Type B pancreatic cell (in vitro differentiated cells): ENCODE results near the gene TXNRD2. TPM values are rescaled to one million over a fixed set of nuclear protein-coding genes. Genes with fewer than 3 reads are reported as not detected.
"Not testable (repeated sequence)": the region's sequence is repeated elsewhere in the genome, so short reads cannot be mapped to it uniquely, and the experiment has no call there.

ENCODE experiments used
- DNase-seq: peaks from one replicate; pipeline ENCODE4 v3.0.0; 2021; ENCODE audit warnings: mixed read lengths; ENCODE audit not compliant: unreplicated experiment; ENCODE audit errors: extremely low spot score
- H3K27ac Mint-ChIP-seq: 2 replicates; pipeline ENCODE4 v1.8.0; 2021; ENCODE audit warnings: mild to moderate bottlenecking, mixed read lengths
- H3K27me3 Mint-ChIP-seq: 2 replicates; pipeline ENCODE4 v1.8.0; 2021; ENCODE audit warnings: mixed read lengths
- H3K36me3 Mint-ChIP-seq: 2 replicates; pipeline ENCODE4 v1.8.0; 2021; ENCODE audit warnings: mixed read lengths
- H3K4me1 Mint-ChIP-seq: one replicate; pipeline ENCODE4 v1.8.0; 2021; ENCODE audit warnings: mixed read lengths; ENCODE audit not compliant: unreplicated experiment
- H3K4me3 Mint-ChIP-seq: 2 replicates; pipeline ENCODE4 v1.8.0; 2021; ENCODE audit warnings: mild to moderate bottlenecking, mixed read lengths
- H3K9me3 Mint-ChIP-seq: 2 replicates; pipeline ENCODE4 v1.8.0; 2021; ENCODE audit warnings: mixed read lengths
- total RNA-seq: library from RNA; stranded (reverse); gene quantifications from 2 replicates; pipeline ENCODE4 v1.2.1, GENCODE V29; 2021; ENCODE audit warnings: low replicate concordance
- TF ChIP-seq, protein P1 (sequence below): fragments of 200-600 bp; sonication (generic); conservative IDR thresholded peaks from 2 replicates; pipeline ENCODE4 v1.5.0; 2021; ENCODE audit warnings: antibody characterized with exemption, mild to moderate bottlenecking

Gene TXNRD2
- total RNA-seq, 1 donor from 2014 or later: 25.1 TPM

DNA sequence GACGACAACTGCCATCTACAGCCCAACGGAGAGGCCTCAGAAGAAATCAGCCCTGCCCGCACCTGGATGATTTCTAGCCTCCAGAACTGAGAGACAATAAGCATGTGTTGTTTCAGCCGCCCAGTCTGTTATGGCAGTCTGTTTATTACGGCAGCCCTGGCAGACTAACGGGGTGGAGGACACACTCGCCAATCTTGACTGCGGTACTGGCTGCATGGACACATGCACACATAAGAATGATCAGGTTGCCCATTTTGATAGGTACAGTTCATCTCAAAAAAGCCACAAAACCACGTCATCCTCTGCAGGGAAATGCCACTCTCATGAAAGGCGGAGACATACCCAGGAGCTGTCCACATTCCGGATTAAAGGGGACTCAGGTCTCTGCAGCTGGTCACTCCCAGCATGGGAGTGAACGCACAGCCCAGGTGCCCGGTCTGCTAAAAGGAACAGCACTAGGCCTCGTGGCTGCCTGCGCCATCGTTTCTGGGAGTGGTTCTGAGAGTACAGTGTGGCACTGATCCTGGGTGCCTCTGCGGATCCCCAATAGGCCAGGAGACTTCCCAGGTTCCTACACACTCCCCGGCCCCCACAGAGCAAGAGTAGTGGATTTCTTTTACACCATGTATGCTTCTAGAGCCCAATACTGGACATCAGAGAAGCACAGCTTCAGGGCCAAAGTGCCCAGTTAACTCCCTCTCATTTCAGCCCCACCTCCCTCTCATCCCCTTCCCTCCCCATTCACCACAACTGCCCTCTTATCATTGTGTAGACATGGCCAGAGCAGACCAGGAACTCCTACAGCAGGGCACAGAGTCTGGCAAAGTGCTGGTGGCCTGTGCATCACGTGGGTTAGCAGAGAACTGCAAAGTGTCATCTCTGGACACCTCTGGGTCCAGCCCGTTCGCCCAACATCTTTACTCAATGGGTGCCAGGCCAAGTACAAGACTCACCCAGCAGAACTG lies 11.8 kb downstream of the TXNRD2 start:
- DNase-seq: no peak
- Mint-ChIP-seq H3K4me3 (no peak overlapping the region), H3K4me1 (no peaks in the 10 kb centered on the region), H3K27ac (no peak overlapping the region), H3K27me3 (no peaks in the 10 kb centered on the region), H3K9me3 (no peaks in the 10 kb centered on the region), H3K36me3 (no peaks in the 10 kb centered on the region)
- TF ChIP-seq, protein P1, sequence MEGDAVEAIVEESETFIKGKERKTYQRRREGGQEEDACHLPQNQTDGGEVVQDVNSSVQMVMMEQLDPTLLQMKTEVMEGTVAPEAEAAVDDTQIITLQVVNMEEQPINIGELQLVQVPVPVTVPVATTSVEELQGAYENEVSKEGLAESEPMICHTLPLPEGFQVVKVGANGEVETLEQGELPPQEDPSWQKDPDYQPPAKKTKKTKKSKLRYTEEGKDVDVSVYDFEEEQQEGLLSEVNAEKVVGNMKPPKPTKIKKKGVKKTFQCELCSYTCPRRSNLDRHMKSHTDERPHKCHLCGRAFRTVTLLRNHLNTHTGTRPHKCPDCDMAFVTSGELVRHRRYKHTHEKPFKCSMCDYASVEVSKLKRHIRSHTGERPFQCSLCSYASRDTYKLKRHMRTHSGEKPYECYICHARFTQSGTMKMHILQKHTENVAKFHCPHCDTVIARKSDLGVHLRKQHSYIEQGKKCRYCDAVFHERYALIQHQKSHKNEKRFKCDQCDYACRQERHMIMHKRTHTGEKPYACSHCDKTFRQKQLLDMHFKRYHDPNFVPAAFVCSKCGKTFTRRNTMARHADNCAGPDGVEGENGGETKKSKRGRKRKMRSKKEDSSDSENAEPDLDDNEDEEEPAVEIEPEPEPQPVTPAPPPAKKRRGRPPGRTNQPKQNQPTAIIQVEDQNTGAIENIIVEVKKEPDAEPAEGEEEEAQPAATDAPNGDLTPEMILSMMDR: no peak

DNA sequence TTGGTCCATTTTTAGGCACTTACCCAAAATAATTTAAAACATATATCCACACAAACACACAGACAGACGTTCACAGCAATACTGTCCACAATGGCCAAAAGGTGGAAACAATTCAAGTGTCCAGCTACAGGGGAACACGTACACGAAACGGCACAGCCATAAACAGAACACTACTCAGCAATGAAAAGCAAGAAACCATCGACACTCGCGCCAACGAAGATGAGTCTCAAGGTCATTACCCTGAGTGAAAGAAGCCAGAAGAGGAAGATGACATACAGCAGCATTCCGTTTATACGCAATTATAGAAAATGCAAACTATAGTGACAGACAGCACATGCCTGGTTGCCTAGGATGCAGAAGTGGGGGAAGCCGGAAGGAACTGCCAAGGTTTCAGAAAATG lies 13.4 kb downstream of the TXNRD2 start:
- TF ChIP-seq, protein P1: no peak

DNA sequence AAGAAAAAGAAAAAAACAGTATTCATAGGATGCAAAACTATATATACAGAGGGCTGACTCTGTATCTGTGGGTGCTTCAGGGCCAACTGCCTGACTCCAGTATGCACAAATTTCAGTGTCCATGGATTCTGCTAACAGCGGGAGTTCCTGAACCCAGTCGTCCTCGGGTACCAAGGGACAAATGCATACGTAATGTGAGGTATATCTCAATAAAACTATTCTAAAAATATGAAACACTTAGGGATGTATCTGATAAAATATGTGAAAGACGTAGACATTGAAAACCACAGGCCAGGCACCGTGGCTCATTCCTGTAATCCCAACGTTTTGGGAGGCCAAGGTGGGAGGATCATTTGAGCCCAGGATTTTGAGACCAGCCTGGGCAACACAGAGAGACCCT lies 13.9 kb downstream of the TXNRD2 start:
- Mint-ChIP-seq H3K36me3 (no peaks in the 10 kb centered on the region), H3K9me3 (no peaks in the 10 kb centered on the region)
- DNase-seq: no peak

More for the DNA sequence above, 13.4 kb downstream of the TXNRD2 start:
- H3K9me3 Mint-ChIP-seq: no peaks in the 10 kb centered on the region
- peaks cover 6% of the 10 kb centered on the region for H3K4me1 Mint-ChIP-seq
- no peak overlapping the region for H3K27ac Mint-ChIP-seq
- DNase-seq: no peak
- no peak overlapping the region for H3K4me3 Mint-ChIP-seq
- H3K36me3 Mint-ChIP-seq: no peaks in the 10 kb centered on the region
- H3K27me3 Mint-ChIP-seq: no peaks in the 10 kb centered on the region

DNA sequence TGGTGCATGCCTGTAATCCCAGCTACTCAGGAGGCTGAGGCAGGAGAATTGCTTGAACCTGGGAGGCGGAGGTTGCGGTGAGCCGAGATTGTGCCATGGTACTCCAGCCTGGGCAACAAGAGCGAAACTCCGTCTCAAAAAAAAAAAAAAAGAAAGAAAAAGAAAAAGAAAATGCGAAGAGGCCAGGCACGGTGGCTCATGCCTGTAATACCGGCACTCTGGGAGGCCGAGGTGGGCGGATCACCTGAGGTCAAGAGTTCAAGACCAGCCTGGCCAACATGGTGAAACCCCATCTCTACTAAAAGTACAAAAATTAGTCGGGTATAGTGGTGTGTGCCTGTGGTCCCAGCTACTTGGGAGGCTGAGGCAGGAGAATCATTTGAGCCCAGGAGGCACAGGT lies 15.6 kb downstream of the TXNRD2 start:
- H3K4me1 Mint-ChIP-seq, H3K9me3 Mint-ChIP-seq: not testable (repeated sequence)

More for the DNA sequence above, 13.9 kb downstream of the TXNRD2 start:
- peaks cover 6% of the 10 kb centered on the region for H3K4me1 Mint-ChIP-seq
- no peak overlapping the region for H3K4me3 Mint-ChIP-seq
- TF ChIP-seq, protein P1: no peak
- no peak overlapping the region for H3K27ac Mint-ChIP-seq
- H3K27me3 Mint-ChIP-seq: no peaks in the 10 kb centered on the region

DNA sequence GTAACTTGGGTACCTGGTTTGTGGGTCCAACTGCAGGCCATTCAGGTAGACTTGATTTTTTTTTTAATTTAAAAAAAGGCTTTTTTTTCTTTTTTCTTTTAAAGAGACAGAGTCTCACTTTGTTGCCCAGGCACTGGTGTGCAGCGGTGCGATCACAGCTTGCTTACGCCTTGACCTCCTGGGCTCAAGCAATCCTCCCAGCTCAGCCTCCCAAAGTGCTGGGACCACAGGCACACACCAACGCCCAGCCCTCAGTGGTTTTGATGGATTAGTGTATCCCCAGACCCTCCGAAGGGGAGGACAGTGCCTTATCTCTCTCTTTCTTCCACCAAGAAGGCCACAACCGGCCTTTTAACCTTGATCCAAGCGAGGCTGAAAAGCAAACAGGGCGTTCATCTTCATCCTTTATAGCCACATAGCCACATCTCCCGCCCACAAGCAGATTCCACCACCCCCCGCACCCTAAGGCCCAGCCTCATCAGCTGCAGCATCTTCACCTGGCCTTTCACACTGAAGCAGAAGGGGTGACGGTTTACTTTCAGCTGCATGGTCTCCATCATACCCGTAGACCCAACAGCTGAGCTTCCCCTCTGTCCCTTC lies 17.6 kb downstream of the TXNRD2 start:
- Mint-ChIP-seq H3K27ac (no peak overlapping the region), H3K9me3 (no peaks in the 10 kb centered on the region), H3K4me3 (no peak overlapping the region), H3K36me3 (no peaks in the 10 kb centered on the region), H3K4me1 (peaks cover 6% of the 10 kb centered on the region), H3K27me3 (no peaks in the 10 kb centered on the region)
- no peak for DNase-seq
- TF ChIP-seq, protein P1: no peak

More for the DNA sequence above, 15.6 kb downstream of the TXNRD2 start:
- DNase-seq, H3K4me3 Mint-ChIP-seq, H3K27me3 Mint-ChIP-seq, H3K27ac Mint-ChIP-seq, H3K36me3 Mint-ChIP-seq: not testable (repeated sequence)

DNA sequence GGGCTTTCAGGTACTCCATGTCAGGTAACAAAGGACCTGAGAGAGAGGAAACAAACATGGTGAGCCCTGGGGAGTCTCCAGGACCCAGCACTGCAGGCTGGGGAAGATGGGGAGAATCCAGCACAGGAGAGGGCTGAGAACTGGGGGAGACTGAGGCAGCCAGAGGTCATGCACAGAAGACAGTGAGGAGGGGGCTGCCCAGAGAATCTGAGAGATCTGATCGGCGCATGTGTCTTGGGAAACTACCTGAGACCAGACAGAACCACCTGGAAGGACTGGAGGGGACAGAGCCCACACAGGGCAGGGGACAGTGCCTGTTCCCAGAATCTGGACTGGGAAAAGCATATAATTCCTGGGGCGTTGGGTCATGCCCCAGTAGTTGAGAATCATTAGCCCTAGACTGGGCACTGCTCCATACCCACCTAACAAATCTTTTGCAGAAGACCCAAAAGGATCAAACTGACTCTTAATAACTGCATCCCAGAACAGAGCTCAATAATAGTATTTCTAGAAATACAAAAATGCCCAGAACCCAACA lies 20.0 kb downstream of the TXNRD2 start:
- Mint-ChIP-seq H3K9me3 (no peaks in the 10 kb centered on the region), H3K4me3 (no peak overlapping the region), H3K27me3 (no peaks in the 10 kb centered on the region), H3K27ac (no peak overlapping the region), H3K36me3 (no peaks in the 10 kb centered on the region), H3K4me1 (peaks cover 6% of the 10 kb centered on the region)
- no peak for DNase-seq
- TF ChIP-seq, protein P1: no peak
